GM12891 (cell line): ENCODE measurements around the gene ENAH.

Experiments
- DNase-seq: peaks from one replicate; pipeline ENCODE4 v3.0.0; 2011; ENCODE audit warnings: low spot score; ENCODE audit not compliant: insufficient read length
- FAIRE-seq: peaks from 2 replicates; lab custom pipeline; 2011; peaks lifted over from hg19 to GRCh38; lab: Jason Lieb, UNC
- PAX5 ChIP-seq: IDR thresholded peaks from 2 replicates; pipeline ENCODE4 v1.6.1; 2011; ENCODE audit warnings: low read length, moderate library complexity, mild to moderate bottlenecking; ENCODE audit not compliant: insufficient read depth, severe bottlenecking
- POLR2A ChIP-seq: IDR thresholded peaks from 2 replicates; pipeline ENCODE4 v1.6.1; 2011; ENCODE audit warnings: low read depth, low read length, control low read depth
- POLR2AphosphoS5 ChIP-seq: IDR thresholded peaks from 2 replicates; pipeline ENCODE4 v1.6.1; 2011; ENCODE audit warnings: low read depth, low read length, control low read depth
- POU2F2 ChIP-seq: IDR thresholded peaks from 2 replicates; pipeline ENCODE4 v1.6.1; 2011; ENCODE audit warnings: low read depth, mild to moderate bottlenecking, control low read depth, low read length, moderate library complexity
- SPI1 ChIP-seq: IDR thresholded peaks from 2 replicates; pipeline ENCODE4 v1.6.1; 2011; ENCODE audit warnings: low read depth, low read length, control low read depth
- TAF1 ChIP-seq: IDR thresholded peaks from 2 replicates; pipeline ENCODE4 v1.6.1; 2011; ENCODE audit warnings: low read depth, low read length, control low read depth

The ENAH gene

DNA sequence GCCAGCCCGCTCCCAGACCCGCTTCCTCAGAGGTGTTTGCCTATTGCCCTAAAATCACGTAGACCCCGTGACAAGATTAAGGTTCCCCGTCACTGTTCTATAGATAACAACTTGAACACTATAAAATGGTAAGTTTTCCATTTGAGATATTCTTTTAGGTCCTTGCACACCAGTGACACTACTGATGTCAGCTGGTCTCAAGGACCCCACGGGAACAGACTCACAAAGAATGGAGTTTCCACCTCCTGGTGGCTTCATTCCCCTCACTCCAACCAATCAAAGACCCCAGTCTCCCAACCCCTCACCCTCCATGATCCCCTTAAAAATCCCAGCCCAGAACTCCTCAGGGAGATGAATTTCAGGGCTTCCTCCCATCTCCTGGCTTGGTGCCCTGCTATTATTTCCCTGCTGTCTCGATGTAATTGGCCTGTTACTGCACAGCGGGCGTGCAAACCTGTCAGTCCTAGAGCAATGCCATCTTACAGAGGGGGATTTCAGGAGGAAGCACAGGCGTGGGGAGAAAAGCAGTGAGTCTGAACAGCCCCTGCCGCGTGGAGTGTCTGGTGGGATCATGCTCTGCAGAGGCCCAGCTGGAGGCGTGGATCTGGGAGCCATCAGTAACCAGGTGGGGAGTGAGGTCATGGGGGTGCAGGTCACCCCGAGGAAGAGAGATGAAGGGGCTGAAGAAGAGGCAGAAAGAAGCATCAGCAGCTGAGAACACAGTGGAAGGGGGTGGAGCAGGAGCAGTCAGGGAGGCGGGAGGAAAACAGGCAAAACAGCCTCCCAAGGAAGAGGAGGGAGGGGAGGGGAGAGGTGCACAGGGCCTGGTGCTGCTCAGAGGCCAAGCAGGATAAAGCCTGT, 190.0 kb downstream of the ENAH start:
- no peak for TF ChIP-seq POU2F2
- no peak for TF ChIP-seq PAX5
- no peak for TF ChIP-seq TAF1
- no peak for TF ChIP-seq POLR2AphosphoS5
- no peak for TF ChIP-seq SPI1
- no peak for TF ChIP-seq POLR2A
- DNase-seq (no peak), FAIRE-seq (no peak)

- TF ChIP-seq SPI1 (no peak), POLR2A (no peak), PAX5 (no peak), POU2F2 (no peak), TAF1 (no peak), POLR2AphosphoS5 (no peak)
- no peak for DNase-seq
- no peak for FAIRE-seq
These were observed 190.6 kb downstream of the ENAH start for GRCh38 chr1:225462429-225462713.

GRCh38 chr1:225461533-225462428, 191.1 kb downstream of the ENAH start:
- TF ChIP-seq TAF1: no peak
- no peak for TF ChIP-seq SPI1
- TF ChIP-seq POLR2AphosphoS5: no peak
- no peak for TF ChIP-seq PAX5
- no peak for TF ChIP-seq POLR2A
- TF ChIP-seq POU2F2: no peak
- DNase-seq (no peak), FAIRE-seq (no peak)

DNA sequence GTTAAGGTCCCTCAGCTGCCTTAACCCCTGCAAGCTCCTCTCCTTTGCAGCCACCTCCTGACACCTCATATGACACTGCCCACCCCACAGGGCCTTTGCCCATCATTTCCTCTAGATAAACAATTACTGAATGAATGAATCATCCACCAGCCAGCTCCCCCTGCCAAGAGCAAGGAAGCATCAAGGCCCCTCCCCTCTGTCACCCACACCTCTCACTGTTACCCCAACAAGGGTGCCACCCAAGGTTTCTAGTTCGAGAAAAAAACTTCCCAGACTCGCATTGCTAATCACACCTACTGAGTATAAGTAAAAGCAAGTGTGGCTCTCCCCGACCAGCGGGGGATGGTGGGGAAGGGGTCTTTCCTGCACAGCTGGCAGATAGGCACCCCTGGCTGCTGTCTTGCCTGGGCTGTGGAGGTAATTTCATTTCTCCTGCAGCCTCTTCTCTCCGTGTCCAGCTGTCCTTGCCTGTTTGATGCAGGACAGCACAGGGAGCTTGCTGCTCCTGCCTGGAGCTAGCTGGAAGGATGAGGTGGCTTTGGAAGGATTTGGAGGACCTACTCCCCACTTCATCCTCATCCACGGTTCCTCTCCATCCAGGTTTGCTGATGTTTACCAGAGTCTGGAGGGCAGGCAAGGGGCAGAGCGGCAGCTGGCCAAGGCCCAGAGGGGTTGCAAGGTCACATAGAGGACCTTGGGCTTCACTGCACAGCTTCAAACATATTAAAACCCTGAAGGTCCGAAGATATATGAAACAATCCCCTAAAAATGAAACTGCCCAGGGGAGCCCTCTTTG, 192.0 kb downstream of the ENAH start:
- DNase-seq: no peak
- no peak for FAIRE-seq
- TF ChIP-seq SPI1 (no peak), POLR2AphosphoS5 (no peak), TAF1 (no peak), POLR2A (no peak), POU2F2 (no peak), PAX5 (no peak)

DNA sequence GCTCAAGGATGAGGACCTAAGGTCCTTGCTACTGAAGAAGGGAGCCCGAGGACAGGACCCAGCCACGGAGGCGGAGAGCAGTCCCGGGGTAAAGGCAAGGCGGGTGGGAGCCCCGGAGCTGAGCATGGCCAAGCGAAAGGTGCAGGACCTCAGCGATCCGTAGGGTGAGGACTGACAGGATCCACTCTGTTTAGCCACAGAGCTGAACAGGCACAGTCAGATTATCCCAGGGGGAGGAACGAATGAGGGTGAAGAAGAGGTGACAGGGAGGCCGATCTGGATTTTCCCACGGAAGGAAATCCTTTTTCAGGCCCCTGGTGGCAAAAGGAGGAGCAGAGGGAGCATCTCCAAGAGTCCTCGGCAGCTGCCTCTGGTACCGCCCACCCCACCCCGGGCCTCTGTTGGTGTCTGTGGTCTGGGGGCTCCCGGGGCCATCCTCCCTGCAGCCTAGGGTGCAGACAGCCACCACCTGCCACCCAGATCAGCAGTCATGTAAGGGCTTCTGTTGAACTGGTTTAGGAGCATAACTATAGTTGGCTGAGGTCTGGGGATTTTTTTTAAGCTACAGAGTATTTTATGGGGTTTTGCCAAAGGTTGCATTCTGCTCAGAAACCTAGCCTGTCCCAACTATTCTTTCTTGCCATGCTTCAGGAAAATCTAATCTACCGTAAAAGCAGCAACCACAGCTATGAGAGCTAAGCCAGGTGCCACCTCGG, 192.7 kb downstream of the ENAH start:
- no peak for FAIRE-seq
- no peak for DNase-seq

GRCh38 chr1:225458222-225458631, 194.7 kb downstream of the ENAH start:
- TF ChIP-seq PAX5 (no peak), POU2F2 (no peak), SPI1 (no peak), POLR2AphosphoS5 (no peak), POLR2A (no peak), TAF1 (no peak)
- no peak for DNase-seq
- no peak for FAIRE-seq

More for the DNA sequence above, 192.7 kb downstream of the ENAH start:
- TF ChIP-seq POLR2AphosphoS5 (no peak), POU2F2 (no peak), PAX5 (no peak), TAF1 (no peak), POLR2A (no peak), SPI1 (no peak)

DNA sequence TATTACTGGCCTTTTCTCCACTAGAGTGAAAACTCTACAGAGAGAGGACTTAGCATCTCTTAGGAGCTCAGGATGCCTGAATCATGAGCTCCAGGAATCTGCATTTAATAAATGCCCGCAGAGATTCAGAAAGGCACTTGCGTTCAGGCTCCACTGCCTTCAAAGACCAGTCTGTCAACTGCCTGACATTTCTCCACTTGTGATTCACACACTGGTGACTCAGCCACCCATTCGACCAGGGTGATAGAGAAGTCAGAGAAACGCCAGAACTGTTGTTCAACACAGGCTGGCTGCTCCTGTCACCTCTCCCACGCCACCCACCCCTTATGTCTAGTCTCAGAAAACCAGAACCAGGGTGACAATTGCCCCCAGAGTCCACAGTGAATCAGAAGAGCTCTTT, 198.2 kb downstream of the ENAH start:
- no peak for FAIRE-seq

More for the DNA sequence above, 198.2 kb downstream of the ENAH start:
- no peak for TF ChIP-seq POU2F2
- TF ChIP-seq POLR2AphosphoS5: no peak
- no peak for TF ChIP-seq POLR2A
- TF ChIP-seq SPI1: no peak
- no peak for TF ChIP-seq PAX5
- TF ChIP-seq TAF1: no peak
- no peak for DNase-seq
